ENCODE results near the gene SGIP1.

Gene SGIP1, protein sequence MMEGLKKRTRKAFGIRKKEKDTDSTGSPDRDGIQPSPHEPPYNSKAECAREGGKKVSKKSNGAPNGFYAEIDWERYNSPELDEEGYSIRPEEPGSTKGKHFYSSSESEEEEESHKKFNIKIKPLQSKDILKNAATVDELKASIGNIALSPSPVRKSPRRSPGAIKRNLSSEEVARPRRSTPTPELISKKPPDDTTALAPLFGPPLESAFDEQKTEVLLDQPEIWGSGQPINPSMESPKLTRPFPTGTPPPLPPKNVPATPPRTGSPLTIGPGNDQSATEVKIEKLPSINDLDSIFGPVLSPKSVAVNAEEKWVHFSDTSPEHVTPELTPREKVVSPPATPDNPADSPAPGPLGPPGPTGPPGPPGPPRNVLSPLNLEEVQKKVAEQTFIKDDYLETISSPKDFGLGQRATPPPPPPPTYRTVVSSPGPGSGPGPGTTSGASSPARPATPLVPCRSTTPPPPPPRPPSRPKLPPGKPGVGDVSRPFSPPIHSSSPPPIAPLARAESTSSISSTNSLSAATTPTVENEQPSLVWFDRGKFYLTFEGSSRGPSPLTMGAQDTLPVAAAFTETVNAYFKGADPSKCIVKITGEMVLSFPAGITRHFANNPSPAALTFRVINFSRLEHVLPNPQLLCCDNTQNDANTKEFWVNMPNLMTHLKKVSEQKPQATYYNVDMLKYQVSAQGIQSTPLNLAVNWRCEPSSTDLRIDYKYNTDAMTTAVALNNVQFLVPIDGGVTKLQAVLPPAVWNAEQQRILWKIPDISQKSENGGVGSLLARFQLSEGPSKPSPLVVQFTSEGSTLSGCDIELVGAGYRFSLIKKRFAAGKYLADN

DNA sequence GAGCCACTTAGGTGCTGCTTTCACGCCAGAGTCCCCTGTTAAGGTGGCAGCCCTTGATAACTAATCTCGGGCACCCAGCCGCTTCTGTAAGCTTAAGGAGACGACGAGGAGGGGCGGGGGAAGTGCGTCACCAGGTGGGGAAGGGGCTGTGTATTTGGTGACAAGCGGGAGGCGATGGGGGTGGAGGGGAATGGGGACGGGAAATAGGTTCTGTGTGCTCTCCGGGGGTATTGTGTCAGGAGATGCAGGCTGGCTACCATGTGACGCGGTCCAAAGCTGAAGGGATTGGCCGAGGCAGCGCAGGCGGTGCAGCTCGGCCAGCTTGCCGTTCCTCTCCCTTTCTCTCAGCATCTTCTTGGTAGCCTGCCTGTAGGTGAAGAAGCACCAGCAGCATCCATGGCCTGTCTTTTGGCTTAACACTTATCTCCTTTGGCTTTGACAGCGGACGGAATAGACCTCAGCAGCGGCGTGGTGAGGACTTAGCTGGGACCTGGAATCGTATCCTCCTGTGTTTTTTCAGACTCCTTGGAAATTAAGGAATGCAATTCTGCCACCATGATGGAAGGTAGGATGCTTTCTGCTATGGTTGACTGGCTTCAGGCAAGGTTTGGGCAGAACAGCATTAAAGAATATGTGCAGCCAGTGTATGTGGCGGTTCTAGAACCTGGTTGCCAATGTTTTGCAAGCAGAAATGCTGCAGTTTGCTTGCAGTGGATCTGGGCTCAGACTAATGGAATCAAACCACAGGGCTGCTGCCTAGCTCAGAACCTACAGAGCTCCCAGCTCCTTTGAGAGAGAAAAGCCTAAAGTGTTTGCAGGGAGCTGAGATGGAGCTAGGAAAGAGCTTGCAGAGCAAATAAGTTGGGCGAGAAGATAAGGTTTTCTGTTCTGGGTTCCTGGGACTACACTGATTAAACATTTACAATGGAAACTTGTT, at the start of gene SGIP1:
Gene SGIP1, plus strand, starts transcription at position 350 of the 937 bp plus-strand sequence. Its CDS starts 206 bp downstream, at position 556.
- DNase-seq, result peak; percentile 74 to 94 (median 88)
- intact Hi-C loops (cut with DNase I), result loop anchor here (10.0 kb wide), 2 partner anchors 61 to 191 kb away; no protein-coding TSS in a partner anchor

DNA sequence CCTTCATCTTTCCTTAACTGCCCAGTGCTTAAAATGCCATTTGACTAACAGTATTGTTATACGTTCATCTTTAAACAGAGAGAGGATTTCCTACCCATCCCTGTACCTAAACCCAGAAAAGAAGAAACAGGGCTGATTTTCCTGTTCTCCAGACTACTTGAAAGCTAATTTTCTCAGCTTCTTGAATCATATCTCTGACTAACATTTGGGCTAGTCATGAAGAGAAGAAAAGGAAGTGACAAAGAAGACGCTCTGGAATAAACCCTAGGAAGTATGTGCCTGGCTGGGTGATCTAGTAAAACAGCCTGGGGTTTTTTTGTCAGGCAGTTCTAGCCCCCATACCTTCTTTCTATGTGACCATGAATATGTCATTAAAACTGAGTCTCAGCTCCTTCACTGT, 44.8 kb upstream of the SGIP1 start:
- intact Hi-C loops (cut with DNase I), result no loop called here
- DNase-seq, result no peak

DNA sequence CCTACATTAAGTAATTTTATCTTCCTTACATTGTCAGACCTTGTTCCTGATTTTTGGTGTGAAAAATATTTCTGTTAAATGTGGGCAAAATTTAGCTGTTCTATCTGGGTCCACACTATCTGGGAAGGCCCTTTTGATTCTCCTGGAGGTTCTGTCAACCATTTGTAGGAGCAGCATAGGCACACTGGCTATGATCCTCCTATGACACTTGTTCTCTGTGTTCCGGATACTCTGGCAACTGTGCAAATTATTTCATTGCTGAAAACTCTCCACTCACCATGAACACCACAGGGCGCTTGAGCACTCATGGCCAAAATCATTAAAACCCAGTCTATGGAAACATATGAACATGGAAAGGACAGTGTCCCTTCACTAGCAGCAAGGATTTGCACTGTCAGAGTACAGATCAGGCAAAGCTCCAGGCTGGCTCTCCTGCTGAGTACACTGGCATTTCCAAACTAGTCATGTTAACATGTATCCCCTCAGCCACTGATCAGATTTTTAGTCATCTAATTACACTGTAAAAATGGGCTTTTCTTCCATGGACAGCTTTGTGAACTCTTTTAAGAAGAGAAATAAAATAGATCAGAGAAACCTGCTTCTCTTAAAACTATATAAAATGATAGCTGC, 43.9 kb upstream of the SGIP1 start:
- no peak for DNase-seq
- intact Hi-C loops (cut with DNase I), result no loop called here

DNA sequence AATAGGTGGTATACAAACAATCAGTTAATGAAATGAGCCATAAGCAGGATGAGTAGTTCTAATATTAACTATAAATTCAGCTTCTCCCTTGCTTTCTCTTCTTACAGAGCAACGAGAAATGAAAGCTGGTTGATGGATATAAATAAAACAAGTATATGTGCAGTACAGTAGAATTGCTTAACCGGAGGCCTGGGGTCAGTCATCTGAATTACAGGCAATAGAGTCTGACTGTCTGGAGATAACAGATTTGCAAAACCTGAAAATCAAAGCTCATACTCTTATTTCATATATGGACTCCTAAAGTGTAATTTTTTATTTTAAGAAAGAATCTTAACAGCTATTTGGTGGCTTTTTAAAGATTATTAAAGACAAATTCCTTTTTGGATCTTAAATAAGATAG, 43.1 kb upstream of the SGIP1 start:
- intact Hi-C loops (cut with DNase I), result no loop called here
- DNase-seq, result no peak

DNA sequence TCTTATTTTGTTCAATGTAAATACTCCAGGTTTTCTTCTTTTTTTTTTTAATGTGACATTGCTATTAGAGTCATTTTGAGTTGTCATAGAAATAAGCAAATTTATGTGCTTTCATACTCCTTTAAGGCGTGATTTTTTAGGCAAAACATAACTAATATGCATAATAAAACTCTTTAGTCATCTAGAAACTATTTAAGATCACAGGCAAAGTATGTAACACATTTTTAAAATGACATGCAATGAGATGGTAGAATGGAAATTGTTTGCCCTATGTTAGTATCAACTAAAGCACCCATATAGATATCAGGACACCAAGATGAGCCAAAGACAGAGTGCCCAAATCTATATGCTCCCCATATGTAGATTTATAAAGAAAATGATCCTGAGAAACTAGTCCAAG, 41.5 kb upstream of the SGIP1 start:
- intact Hi-C loops (cut with DNase I), result no loop called here
- DNase-seq, result no peak

DNA sequence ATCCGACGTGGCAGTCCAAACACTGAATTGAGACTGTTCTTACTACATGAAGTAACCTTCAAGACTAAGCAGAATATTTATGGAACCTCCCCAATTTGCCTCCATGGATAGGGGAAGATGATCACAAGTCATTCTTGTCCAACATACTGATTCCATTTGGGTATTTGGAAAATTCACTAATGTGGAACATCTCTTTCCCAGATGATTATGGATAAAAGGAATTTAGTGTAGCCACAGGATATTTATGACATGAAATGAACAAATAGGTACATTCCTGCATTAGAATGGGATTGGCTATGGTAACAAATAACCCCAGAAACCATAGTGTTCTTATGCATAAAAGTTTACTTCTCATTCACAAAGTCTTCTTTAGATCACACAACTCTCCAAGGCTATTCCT, 40.2 kb upstream of the SGIP1 start:
- intact Hi-C loops (cut with DNase I), result no loop called here
- DNase-seq, result no peak

DNA sequence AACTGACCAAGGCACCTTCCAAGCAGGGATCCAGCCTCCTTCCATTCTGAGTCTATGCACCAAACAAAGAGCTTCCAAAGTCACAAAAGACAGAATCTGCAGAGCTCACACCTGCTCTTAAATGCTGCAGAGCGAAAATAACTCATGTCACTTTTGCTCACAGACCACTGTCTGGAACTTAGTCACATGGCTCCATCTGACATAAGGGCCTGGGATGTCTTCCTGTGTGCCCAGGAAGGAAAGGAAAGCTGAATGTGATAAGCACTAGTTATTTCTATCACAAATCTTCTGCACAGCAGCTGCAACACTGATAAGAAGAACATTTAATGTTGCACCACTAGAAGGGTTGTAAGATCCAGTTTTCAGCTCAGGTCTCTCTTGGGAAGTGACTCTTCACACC, 39.5 kb upstream of the SGIP1 start:
- DNase-seq, result no peak
- intact Hi-C loops (cut with DNase I), result no loop called here

DNA sequence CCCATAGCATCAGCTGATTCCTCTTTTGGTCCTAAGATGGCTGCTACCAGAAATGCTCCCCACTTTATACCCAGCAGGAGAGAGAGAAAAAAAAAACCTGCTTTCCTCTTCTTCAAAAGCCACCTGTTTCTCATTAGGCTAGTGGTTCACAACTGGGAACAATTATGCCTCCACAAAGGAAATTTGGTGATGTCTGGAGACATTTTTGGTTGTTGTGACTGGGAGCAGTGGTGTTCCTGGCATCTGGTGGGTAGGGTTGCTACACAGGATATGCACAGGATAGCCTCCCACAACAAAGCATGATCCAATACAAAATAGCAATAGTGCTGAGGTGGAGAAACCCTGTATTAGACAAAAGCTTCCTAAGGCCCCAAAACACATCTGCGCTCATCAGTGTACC, 38.5 kb upstream of the SGIP1 start:
- no peak for DNase-seq
- intact Hi-C loops (cut with DNase I), result no loop called here

DNA sequence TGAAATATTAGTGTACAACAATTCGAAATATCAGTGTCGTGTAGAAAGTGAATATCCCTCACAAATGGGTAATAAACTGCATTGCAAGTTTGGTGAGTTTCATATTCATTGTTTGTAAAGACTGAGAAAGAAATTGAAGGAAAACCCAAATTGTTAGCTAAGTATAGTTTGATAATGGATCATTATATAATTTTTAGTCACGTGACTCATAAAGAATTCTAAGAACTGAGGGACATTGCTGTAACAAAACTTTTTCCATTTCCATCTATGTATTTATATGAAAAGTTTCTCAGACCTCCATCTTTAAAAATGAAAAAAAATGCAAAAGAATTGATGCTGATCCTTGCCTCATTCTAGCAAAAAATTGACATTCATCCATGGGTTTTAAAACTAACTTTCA, 36.0 kb upstream of the SGIP1 start:
- intact Hi-C loops (cut with DNase I), result no loop called here
- DNase-seq, result no peak

DNA sequence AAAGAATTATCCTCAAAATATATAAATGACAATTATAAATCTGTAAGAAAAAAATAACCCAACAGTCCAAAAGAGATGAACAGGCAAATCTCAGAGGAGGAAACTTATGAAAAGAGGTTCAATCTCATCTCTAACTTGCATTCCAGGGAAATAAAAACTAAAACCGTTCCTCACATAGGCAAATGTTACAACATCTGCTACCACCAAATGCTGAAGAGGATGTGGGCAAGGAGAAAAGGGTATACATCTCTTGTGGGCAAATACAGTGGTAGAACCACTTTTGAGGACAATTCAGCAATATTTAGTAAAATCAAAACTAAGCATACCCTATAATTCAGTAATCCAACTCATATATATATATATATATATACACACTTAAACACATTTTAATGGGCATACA, 33.7 kb upstream of the SGIP1 start:
- no peak for DNase-seq
- intact Hi-C loops (cut with DNase I), result no loop called here

DNA sequence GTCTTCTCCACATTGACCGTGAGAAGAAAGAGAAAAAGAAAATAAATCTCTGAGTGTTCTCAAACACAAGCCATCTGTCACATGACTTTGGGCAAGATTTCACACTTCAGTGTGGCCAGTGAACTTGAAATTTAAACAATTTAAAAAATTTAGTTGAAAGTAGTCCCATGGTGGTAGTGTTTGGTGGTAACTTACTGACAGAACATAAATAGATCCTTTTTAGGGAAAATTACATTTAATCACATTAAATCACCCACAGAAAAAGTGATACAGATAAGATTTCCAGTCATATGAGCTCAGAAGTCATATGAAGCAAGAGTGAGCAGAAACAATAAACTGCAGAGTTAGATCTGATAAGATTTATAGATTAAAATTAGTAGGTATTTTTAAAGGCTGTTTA, 31.9 kb upstream of the SGIP1 start:
- intact Hi-C loops (cut with DNase I), result no loop called here
- no peak for DNase-seq

DNA sequence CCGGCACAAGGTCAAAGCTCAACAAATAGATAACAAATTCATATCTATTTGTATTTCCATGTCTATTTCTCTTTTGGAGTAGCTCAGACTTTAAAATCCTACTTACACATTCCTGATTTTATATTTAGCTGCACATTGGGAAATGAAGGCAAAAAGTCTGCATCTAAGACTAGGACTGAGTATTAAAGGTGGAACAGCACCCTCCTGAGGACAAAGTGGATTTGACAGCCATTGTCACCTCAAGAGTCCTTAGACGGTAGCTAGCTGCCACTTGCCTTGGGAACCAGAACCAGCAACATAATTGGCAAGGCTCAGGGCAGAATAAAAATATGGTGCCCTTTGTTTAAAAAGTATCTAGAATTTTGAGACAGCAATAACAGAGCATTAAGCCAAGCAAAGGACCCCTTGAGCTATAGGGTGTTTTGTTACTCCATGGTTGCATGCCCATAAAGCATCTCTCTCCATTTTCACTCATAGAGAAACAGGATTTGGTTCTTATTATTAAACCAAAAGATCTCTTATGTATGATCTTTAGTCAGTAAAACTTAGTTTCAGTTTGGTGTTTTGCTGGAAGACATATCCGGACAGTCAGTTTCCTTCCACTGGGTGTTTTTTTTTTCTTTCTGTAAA, 30.0 kb upstream of the SGIP1 start:
- DNase-seq, result peak in 39 of 42 donors; percentile 15 to 87 (median 58)
- intact Hi-C loops (cut with DNase I), result no loop called here

DNA sequence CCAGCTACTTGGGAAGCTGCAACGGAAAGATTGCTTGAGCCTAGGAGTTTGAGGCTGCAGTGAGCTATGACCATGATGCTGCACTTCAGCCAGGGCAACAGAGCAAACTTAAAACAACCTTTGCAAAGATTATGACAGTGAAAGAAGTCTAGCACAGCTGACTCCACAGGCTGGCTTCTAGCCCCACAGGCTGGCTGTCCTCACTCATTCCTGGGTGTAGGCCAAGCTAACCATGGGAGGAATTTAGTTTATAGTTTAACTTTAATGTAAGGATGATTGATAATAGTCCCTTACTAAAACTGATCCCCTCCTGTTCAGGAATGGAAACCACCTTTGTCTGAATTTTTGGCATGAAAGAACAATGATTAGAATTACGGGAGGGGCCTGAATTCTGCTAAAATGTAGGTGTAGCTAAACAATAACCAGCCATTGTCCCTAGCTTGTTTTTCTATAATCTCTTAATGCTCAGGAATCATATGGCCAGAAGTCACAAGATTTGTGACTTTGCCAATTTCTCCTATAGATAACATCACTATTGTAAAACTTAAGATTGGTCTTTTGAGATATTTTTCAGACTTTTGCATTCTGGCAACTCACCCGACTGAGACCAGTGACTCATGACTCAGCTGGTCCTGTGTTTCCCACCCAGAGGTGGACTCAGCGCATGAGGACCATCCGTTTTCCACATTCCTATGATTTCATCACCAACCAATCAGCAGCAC, 28.1 kb upstream of the SGIP1 start:
- intact Hi-C loops (cut with DNase I), result no loop called here
- no peak for DNase-seq

DNA sequence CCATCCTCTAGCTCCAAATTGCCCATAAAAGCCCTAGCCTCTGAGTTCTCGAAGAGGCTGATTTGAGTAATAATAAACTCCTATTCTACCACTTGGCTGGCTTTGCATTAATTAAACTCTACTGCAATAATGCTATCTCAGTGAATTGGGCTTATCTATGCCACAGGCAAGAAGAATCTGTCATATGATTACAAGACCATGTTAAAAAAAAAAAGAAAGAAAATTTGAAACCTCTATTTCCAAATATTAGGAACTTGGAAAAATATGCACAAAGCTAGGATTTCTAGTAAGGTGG, 27.6 kb upstream of the SGIP1 start:
- intact Hi-C loops (cut with DNase I), result no loop called here
- DNase-seq, result no peak

DNA sequence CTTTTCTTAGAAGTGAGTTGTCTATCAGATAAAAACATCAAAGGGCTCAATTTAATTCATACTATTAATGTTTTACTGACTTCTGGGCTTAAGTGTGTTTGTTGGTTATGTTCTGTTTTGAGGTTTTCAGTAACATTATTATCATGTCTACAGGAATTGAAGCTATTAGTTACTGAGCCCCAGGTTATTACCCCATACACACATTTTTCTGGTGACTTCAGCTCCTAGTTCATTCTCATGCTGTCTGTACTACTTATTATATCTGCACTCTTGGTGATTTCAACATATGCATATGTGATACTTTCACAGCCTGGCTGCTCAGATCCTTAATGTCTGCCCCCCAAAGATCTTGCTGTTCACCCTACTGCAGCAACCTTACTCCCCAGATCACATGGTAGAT, 27.0 kb upstream of the SGIP1 start:
- DNase-seq, result no peak
- intact Hi-C loops (cut with DNase I), result no loop called here

DNA sequence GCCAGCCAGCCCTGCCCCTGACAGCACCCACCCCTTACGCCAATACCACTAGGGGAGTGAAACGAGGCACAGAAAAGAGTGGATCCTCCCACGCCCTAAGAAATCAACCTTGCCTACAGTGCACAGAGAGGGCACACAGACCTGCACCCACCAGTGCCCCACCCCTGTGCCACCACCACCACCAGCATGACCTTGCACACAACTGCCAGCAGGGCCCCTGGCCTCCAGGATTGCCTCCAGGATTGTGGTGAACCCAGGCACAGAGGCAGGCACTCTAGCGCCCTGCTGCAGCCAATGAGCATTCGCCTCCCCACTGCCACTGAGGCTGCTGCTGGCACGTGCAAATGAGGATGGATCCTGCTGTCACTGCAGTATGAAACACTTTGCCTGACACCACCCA, 23.5 kb upstream of the SGIP1 start:
- no peak for DNase-seq
- intact Hi-C loops (cut with DNase I), result no loop called here

DNA sequence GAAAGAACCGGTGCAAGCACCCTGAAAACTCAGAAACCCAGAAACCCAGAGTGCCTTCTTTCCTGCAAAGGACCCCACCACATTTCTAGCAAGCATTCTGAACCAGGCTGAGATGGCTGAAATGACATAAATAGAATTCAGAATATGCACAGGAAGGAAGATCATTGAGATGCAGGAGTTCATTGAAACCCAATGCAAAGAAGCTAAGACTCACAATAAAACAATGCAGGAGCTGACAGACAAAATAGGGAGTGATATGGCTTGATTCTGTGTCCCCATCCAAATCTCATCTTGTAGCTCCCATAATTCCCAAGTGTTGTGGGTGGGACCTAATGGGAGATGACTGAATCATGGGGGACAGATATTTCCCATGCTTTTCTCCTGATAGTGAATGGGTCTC, 22.8 kb upstream of the SGIP1 start:
- no peak for DNase-seq
- intact Hi-C loops (cut with DNase I), result no loop called here

DNA sequence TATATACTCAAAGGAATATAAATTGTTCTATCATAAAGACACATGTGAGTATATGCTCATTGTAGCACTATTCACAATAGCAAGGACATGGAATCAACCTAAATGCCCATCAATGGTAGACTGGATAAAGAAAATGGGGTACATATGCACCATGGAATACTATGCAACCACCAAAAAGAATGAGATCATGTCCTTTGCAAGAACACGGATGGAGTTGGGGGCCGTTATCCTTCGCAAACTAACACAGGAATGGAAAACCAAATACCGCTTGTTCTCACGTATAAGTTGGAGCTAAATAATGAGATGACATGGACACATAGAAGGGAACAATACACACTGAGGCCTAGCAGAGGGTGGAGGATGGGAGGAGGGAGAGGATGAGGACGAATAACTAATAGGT, 16.0 kb upstream of the SGIP1 start:
- intact Hi-C loops (cut with DNase I), result no loop called here
- no peak for DNase-seq

Data from head of caudate nucleus (tissue), 42 donors.